K562 (cell line): ENCODE data around the gene NFKBIA.

Source experiments
- CREM ChIP-seq: IDR thresholded peaks from 2 replicates; pipeline ENCODE4 v1.6.1; 2014; ENCODE audit warnings: antibody characterized with exemption, low read depth
- CTCF ChIP-seq, 3 experiments: IDR thresholded peaks in 2 of 3; conservative IDR thresholded peaks in 1 of 3; 2 replicates each; pipeline ENCODE4 v1.5.1; 2011 to 2012; ENCODE audit warnings: low read length in 3 of 3, mild to moderate bottlenecking in 3 of 3, control low read depth in 2 of 3, improper control_type of control experiment in 1 of 3, inconsistent platforms in 1 of 3, low read depth in 1 of 3, mixed read lengths in 1 of 3, moderate library complexity in 1 of 3; ENCODE audit not compliant: insufficient read depth in 2 of 3
- EP300 ChIP-seq: IDR thresholded peaks from 2 replicates; pipeline ENCODE4 v1.6.1; 2012; ENCODE audit warnings: low read length, improper control_type of control experiment
- ZNF324 ChIP-seq: fragments of 250-450 bp; sonication (Bioruptor Pico); IDR thresholded peaks from 2 replicates; pipeline ENCODE4 v1.4.0; 2020; ENCODE audit warnings: mild to moderate bottlenecking
- ZNF77 ChIP-seq: fragments of 250-450 bp; sonication (Bioruptor Pico); IDR thresholded peaks from 2 replicates; pipeline ENCODE4 v1.5.0; 2020
- TF ChIP-seq, protein P1 (sequence below): sonication (generic); formaldehyde crosslinking; IDR thresholded peaks from 2 replicates; pipeline ENCODE4 v1.8.0; 2022; ENCODE audit warnings: mild to moderate bottlenecking, missing genetic modification reagents
- TF ChIP-seq, protein P2 (sequence below): fragments of 450-650 bp; IDR thresholded peaks from 2 replicates; pipeline ENCODE4 v1.6.1; 2016; ENCODE audit warnings: low read depth
- TF ChIP-seq, protein P3 (sequence below), 2 experiments: fragments of 450-650 bp in 1 of 2; sonication (generic) in 1 of 2; formaldehyde crosslinking in 1 of 2; IDR thresholded peaks; 2 replicates each; pipeline versions ENCODE4 v1.7.1 to v1.9.0; 2016 to 2022; ENCODE audit warnings: inconsistent platforms in 1 of 2, mild to moderate bottlenecking in 1 of 2, missing genetic modification reagents in 1 of 2

- TF ChIP-seq, protein P1, sequence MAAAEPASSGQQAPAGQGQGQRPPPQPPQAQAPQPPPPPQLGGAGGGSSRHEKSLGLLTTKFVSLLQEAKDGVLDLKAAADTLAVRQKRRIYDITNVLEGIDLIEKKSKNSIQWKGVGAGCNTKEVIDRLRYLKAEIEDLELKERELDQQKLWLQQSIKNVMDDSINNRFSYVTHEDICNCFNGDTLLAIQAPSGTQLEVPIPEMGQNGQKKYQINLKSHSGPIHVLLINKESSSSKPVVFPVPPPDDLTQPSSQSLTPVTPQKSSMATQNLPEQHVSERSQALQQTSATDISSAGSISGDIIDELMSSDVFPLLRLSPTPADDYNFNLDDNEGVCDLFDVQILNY (CRISPR knock-in tag): no peak
- TF ChIP-seq CTCF (IDR thresholded peaks at IDR 0.05 in 2 of 3, conservative IDR thresholded peaks at IDR 0.05 in 1 of 3; ENCODE audit: insufficient read depth in 2 of 3, low read depth in 1 of 3, low read length in 3 of 3) (no peak), ZNF324 (CRISPR knock-in tag) (no peak), ZNF77 (CRISPR knock-in tag) (no peak), EP300 (no peak), CREM (peak; percentile 17; the same call in 1 of the 2 replicates)
- TF ChIP-seq, protein P2, sequence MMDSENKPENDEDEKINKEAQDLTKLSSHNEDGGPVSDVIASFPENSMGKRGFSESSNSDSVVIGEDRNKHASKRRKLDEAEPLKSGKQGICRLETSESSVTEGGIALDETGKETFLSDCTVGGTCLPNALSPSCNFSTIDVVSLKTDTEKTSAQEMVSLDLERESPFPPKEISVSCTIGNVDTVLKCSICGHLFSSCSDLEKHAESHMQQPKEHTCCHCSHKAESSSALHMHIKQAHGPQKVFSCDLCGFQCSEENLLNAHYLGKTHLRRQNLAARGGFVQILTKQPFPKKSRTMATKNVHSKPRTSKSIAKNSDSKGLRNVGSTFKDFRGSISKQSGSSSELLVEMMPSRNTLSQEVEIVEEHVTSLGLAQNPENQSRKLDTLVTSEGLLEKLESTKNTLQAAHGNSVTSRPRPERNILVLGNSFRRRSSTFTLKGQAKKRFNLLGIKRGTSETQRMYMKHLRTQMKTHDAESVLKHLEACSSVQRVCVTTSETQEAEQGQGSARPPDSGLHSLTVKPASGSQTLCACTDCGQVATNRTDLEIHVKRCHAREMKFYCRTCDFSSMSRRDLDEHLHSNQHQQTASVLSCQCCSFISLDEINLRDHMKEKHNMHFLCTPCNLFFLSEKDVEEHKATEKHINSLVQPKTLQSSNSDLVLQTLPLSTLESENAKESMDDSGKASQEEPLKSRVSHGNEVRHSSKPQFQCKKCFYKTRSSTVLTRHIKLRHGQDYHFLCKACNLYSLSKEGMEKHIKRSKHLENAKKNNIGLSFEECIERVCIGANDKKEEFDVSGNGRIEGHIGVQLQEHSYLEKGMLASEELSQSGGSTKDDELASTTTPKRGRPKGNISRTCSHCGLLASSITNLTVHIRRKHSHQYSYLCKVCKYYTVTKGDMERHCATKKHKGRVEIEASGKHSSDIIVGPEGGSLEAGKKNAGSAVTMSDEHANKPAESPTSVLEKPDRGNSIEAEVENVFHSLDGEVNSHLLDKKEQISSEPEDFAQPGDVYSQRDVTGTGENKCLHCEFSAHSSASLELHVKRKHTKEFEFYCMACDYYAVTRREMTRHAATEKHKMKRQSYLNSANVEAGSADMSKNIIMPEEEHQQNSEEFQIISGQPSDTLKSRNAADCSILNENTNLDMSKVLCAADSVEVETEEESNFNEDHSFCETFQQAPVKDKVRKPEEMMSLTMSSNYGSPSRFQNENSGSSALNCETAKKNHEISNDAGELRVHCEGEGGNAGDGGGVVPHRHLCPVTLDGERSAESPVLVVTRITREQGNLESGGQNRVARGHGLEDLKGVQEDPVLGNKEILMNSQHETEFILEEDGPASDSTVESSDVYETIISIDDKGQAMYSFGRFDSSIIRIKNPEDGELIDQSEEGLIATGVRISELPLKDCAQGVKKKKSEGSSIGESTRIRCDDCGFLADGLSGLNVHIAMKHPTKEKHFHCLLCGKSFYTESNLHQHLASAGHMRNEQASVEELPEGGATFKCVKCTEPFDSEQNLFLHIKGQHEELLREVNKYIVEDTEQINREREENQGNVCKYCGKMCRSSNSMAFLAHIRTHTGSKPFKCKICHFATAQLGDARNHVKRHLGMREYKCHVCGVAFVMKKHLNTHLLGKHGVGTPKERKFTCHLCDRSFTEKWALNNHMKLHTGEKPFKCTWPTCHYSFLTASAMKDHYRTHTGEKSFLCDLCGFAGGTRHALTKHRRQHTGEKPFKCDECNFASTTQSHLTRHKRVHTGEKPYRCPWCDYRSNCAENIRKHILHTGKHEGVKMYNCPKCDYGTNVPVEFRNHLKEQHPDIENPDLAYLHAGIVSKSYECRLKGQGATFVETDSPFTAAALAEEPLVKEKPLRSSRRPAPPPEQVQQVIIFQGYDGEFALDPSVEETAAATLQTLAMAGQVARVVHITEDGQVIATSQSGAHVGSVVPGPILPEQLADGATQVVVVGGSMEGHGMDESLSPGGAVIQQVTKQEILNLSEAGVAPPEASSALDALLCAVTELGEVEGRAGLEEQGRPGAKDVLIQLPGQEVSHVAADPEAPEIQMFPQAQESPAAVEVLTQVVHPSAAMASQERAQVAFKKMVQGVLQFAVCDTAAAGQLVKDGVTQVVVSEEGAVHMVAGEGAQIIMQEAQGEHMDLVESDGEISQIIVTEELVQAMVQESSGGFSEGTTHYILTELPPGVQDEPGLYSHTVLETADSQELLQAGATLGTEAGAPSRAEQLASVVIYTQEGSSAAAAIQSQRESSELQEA: no peak
- TF ChIP-seq, protein P3, sequence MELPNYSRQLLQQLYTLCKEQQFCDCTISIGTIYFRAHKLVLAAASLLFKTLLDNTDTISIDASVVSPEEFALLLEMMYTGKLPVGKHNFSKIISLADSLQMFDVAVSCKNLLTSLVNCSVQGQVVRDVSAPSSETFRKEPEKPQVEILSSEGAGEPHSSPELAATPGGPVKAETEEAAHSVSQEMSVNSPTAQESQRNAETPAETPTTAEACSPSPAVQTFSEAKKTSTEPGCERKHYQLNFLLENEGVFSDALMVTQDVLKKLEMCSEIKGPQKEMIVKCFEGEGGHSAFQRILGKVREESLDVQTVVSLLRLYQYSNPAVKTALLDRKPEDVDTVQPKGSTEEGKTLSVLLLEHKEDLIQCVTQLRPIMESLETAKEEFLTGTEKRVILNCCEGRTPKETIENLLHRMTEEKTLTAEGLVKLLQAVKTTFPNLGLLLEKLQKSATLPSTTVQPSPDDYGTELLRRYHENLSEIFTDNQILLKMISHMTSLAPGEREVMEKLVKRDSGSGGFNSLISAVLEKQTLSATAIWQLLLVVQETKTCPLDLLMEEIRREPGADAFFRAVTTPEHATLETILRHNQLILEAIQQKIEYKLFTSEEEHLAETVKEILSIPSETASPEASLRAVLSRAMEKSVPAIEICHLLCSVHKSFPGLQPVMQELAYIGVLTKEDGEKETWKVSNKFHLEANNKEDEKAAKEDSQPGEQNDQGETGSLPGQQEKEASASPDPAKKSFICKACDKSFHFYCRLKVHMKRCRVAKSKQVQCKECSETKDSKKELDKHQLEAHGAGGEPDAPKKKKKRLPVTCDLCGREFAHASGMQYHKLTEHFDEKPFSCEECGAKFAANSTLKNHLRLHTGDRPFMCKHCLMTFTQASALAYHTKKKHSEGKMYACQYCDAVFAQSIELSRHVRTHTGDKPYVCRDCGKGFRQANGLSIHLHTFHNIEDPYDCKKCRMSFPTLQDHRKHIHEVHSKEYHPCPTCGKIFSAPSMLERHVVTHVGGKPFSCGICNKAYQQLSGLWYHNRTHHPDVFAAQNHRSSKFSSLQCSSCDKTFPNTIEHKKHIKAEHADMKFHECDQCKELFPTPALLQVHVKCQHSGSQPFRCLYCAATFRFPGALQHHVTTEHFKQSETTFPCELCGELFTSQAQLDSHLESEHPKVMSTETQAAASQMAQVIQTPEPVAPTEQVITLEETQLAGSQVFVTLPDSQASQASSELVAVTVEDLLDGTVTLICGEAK (IDR thresholded peaks at IDR 0.05): no peak
- TF ChIP-seq, protein P3 (CRISPR knock-in tag; IDR thresholded peaks at IDR 0.05): no peak
These were observed 26.1 kb upstream of the NFKBIA start for GRCh38 chr14:35430459-35431199.
